GM18909 (cell line): ENCODE results near the gene ANKRD33B.

ENCODE experiments used
- ATAC-seq: cut with Tn5 transposase; IDR thresholded peaks from one replicate; pipeline ENCODE4 v1.9.1; 2021; ENCODE audit warnings: mild to moderate bottlenecking; ENCODE audit not compliant: unreplicated experiment, poor library complexity

The ANKRD33B gene

GRCh38 chr5:10577371-10578292, 13.8 kb downstream of the ANKRD33B start:
- peak; percentile 46 for ATAC-seq

GRCh38 chr5:10578293-10578665, 14.4 kb downstream of the ANKRD33B start:
- ATAC-seq, result no peak

- peak; percentile 63 for ATAC-seq
These were observed 15.0 kb downstream of the ANKRD33B start for GRCh38 chr5:10578869-10579268.

- peak; percentile 46 for ATAC-seq
These were observed 16.0 kb downstream of the ANKRD33B start for GRCh38 chr5:10579536-10580521.

GRCh38 chr5:10580531-10581423, 16.9 kb downstream of the ANKRD33B start:
- ATAC-seq, result no peak

GRCh38 chr5:10581424-10581748, 17.5 kb downstream of the ANKRD33B start:
- no peak for ATAC-seq

GRCh38 chr5:10581867-10582511, 18.1 kb downstream of the ANKRD33B start:
- no peak for ATAC-seq

- no peak for ATAC-seq
These were observed 18.6 kb downstream of the ANKRD33B start for GRCh38 chr5:10582512-10582897.

- ATAC-seq, result no peak
These were observed 20.0 kb downstream of the ANKRD33B start for GRCh38 chr5:10583663-10584572.

- ATAC-seq, result no peak
These were observed 21.0 kb downstream of the ANKRD33B start for GRCh38 chr5:10584714-10585517.

- ATAC-seq, result no peak
These were observed 21.6 kb downstream of the ANKRD33B start for GRCh38 chr5:10585518-10585915.

- no peak for ATAC-seq
These were observed 22.1 kb downstream of the ANKRD33B start for GRCh38 chr5:10586008-10586407.

- ATAC-seq, result no peak
These were observed 22.7 kb downstream of the ANKRD33B start for GRCh38 chr5:10586555-10586954.

- no peak for ATAC-seq
These were observed 24.4 kb downstream of the ANKRD33B start for GRCh38 chr5:10588109-10588775.

- no peak for ATAC-seq
These were observed 25.0 kb downstream of the ANKRD33B start for GRCh38 chr5:10588779-10589447.

GRCh38 chr5:10590226-10590999, 26.5 kb downstream of the ANKRD33B start:
- ATAC-seq, result peak; percentile 41
